ENCODE data around the gene PUM1.
"Not testable (repeated sequence)": the region's sequence is repeated elsewhere in the genome, so short reads cannot be mapped to it uniquely, and the experiment has no call there.

PUM1 gene

DNA sequence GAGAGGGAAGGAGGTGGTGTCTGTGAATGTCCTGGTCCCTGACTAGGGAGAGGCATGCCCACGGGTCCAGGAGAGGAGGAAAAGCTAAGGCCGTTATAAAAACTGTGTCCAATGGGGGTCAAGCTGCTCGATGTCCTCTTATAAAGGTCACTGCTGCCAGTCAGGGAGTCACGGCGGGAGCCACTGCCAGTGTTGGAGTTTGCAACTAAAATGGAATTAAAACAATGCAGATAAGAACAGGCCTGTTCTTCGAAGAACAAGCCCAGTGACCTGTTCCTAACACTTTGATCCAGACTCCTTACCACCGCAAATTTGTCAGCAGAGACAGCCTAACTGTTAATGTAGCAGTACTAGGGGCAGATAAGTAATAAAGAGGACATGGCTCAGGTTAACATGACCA, 100.8 kb downstream of the PUM1 start:
- DNase-seq (ENCODE audit: low spot score), result no peak

DNA sequence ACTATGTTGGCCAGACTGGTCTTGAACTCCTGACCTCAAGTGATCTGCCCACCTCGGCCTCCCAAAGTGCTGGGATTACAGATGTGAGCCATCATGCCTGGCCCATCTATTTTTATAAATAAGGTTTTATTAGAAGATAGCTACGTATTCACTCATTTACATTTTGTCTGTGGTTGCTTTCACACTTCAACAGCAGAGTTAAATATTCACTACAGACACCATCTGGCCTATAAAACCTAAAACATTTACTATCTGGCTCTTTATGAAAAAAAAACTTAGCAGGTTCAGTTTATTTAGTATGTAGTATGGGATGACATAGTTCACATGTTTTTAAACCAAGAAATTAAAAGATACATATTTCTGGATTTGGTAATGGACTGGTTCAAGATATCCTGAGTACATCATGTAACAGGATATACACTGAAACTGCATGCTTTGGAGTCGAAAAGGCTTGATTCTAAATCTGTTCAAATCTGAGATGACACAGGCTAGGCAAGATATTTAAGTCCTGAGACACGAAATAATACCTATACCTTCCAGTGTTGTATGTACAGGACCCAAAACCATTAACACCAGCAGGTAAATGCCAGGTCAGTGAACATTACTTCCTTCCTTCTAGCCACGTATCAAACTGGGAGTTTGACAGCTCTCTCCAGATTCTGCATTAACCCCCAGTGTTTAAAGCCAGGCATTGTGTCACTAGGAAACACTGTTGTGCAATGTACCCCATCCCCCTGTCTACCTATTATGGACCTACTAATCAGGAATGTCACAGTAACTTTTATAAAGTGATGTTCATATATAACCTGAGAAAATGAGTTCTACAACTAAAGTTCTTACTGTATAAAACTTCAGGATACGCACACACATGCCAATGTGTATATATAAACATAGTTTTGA, 102.7 kb downstream of the PUM1 start:
- DNase-seq (ENCODE audit: low spot score), result no peak

- DNase-seq (ENCODE audit: low spot score), result no peak
Measured at GRCh38 chr1:30957560-30958222, 107.8 kb downstream of the PUM1 start.

DNA sequence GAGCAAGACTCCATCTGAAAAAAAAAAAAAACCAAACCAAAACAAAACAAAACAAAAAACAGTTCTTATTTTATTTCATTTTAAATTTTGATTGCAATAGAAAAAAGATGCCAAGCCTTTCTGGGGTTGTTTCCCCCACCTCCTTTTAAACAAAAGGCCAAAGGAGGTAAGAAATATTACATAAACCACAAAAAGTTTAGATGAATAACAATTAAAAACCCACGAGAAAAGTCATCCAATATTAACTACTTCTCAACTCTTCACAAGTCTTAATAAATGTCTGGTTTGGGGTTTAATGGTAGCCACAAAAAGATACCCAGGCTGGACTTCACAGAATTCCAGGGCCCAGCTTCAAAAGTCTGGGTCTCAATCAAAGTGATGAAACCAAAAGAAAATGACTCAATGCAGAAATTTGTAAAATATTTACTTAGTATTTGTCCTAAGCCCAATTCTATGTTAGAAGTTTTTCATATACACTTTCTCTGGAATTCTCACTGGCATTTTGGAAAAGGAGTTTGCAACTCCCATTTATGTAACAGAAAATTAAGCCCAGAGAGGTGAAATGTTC, 110.0 kb downstream of the PUM1 start:
- DNase-seq (ENCODE audit: low spot score), result no peak

DNA sequence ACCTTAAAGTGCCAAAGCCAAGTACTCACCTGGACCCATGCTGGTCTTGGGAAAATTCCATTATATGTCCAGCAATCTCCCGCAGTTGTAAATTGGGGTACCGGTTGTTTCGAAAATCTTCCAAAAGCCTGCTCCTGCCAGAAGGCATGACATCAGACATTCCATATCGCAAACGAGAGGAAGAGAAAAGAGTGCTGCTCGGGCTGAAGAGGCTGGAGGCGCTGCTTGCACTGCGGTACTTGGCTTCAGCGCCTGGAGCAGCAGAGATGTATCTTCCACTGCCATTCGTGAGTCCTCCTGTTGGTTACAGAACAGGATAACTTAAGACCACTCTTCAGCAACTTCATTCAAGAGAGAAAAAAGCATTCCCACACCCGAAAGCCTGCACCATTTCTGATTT, 111.8 kb downstream of the PUM1 start:
- no peak for DNase-seq (ENCODE audit: low spot score)

DNA sequence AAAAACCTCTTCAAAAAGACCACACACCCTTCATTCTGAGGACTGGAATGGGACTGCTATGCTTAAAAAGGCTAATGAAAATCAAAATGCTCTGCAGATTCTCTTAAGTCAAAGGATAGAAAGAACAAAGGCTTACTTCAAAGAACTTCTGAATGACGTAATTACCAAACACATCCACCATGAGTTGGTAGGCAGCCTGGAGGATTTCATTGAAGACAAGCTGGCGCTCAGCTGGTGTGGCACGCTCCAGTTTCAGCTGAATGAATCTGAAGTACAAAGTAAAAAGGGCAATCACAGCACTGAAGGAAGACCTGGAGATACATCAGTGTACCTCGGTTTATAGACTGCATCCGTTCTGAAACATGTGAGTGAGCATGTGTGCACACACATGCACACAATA, 113.4 kb downstream of the PUM1 start:
- no peak for DNase-seq (ENCODE audit: low spot score)

DNA sequence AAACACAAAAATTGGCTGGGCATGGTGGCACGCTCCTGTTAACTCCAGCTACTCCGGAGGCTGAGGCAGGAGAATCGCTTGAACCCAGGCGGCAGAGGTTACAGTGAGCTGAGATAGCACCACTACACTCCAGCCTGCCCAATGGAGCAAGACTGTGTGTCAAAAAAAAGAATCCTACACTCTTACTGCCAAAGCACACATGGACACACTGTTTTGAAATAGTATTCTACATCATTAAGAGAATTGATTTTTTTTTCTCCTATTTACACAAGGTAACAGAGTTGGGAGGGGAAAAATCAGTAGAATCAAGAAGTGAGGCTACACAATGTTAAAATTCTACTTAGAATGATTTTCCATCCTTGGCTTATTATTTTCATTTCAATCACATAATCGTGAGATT, 114.8 kb downstream of the PUM1 start:
- DNase-seq (ENCODE audit: low spot score), result no peak

- no peak for DNase-seq (ENCODE audit: low spot score)
Measured at GRCh38 chr1:30950053-30950452, 115.5 kb downstream of the PUM1 start.

DNA sequence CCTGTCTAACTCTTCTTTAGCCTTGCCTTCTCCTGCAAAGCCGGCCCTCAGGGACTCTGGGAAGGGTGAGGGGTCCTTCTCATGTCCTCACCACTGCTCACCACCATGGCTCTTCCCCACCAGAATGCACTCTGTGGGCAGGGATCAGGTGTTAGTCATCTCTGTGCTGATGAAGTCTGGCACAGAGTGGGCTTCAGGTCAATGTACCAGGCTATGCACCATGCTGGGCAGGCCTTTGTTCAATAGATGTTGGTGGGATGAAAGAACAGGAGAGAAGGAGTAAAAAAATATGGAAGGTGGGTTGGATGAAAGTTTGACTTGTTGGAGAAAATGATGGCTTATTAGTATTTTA, 116.1 kb downstream of the PUM1 start:
- not testable (repeated sequence) for DNase-seq (ENCODE audit: low spot score)

DNA sequence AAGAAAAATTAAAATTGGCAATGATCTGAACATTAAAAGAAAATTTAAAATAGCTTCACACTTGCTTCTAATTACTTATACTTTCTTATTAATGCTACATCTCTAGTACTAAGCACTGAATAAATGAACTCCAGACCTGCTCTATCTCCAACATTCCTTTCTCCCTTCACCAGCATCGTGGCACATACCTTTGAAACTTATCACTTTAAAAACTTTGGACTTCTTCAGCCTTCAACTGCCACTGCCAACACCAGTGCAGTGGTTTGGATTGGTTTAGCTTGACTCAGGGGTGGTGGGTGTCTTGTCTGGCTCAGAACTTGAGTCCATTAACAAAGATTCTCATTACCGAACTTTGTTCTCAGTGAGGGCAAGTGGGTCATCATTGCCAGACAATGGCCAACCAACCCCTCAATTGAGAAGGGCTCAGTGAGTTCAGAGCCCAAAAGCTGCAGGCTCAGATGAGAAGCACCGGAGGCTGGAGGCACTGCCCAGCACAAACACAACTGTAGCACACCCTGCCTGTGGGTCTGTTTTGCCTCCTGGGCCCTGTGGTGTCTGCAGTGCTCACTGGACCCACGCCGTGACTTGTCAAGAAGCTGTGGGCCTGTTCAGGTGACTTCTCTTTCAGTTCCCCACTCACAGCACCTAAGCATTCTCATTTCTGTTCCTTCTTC, 116.6 kb downstream of the PUM1 start:
- DNase-seq (ENCODE audit: low spot score), result not testable (repeated sequence)

DNA sequence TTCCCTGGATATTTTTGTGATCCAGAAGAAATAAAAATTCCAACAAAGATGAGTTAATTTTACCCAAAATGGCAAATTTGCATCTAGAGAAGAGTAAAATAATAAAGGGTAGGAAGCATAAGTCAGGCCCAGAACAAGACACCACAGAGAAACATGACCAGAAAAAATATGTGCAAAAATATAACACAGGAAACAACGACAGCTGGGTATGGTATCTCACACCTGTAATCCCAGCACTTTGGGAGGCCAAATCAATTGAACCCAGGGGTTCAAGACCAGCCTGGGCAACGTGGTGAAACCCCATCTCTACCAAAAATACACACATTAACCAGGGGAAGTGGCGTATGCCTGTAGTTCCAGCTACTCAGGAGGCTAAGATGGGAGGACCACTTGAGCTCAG, 117.2 kb downstream of the PUM1 start:
- DNase-seq (ENCODE audit: low spot score), result no peak

- DNase-seq (ENCODE audit: low spot score), result no peak
Measured at GRCh38 chr1:30947212-30947611, 118.3 kb downstream of the PUM1 start.

- DNase-seq (ENCODE audit: low spot score), result no peak
Measured at GRCh38 chr1:30942326-30942963, 123.1 kb downstream of the PUM1 start.

DNA sequence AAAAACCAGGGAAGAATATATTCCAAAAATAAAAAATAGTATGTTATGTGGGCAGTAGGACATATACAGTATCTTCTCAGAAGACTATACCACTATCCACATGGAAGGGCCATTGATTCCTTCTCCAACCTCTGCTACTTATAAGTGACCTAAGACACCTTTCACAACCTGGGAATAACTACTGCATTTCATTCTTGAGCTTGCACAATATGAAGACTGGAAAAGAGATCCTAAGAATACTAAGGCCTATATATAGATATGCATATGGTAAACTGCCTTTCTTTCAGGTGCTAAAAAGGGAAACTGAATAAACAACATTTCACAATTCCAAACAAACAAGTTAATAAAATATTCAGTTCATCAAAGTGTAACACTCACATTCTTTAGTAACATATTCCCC, 125.0 kb downstream of the PUM1 start:
- DNase-seq (ENCODE audit: low spot score), result no peak

DNA sequence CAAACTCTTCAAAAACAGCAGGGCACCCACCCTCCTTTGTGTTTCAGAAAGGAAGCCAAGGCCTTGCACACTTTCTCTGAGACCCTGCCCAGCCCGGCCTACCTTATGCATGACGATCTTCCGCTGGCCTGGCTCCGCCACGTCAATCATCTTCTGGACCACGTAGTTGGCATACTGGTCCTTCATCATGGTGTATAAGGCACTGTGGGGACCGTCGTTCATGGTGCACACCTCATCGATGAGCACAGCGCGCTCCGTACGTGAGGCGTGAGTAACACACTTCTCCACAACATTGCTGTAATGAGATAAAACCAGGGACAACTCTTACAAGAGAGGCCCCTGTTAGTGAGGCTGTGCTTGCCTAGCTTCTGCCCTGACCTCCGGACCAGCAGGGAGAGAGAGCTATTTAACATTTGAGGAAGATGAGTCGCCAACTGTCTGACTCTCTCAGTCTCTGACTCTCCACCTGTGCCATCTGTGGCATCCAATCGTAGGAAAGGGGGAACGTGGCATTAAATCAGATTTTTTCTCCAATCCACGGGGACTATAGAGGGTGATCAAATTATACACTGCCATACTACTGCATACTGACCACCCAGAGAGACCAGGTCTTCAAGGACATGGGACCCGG, 128.9 kb downstream of the PUM1 start:
- DNase-seq (ENCODE audit: low spot score), result peak; percentile 45

DNA sequence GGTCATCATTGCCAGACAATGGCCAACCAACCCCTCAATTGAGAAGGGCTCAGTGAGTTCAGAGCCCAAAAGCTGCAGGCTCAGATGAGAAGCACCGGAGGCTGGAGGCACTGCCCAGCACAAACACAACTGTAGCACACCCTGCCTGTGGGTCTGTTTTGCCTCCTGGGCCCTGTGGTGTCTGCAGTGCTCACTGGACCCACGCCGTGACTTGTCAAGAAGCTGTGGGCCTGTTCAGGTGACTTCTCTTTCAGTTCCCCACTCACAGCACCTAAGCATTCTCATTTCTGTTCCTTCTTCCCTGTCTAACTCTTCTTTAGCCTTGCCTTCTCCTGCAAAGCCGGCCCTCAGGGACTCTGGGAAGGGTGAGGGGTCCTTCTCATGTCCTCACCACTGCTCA, 129.8 kb downstream of the PUM1 start:
- DNase-seq (ENCODE audit: low spot score), result not testable (repeated sequence)

- no peak for DNase-seq (ENCODE audit: low spot score)
Measured at GRCh38 chr1:30934613-30935012, 130.9 kb downstream of the PUM1 start.

DNA sequence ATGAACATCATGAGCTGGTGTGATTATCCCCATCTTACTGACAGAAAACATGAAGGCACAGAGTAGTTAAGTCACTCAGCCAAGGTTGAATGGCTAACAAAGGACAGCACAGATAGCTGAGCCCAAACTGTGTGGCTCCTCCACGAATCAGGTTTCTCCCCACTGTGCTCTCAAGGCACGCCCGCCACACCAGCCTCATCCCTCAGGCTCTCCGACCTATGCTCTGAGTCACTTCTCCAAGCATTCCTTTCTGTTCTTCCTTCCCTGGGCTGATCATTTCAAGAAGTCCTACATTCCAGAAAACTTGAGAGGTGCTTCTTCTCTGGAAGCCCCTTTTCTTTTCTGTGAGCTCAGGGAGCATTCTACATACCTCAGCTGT, 131.7 kb downstream of the PUM1 start:
- DNase-seq (ENCODE audit: low spot score), result peak; percentile 86

DNA sequence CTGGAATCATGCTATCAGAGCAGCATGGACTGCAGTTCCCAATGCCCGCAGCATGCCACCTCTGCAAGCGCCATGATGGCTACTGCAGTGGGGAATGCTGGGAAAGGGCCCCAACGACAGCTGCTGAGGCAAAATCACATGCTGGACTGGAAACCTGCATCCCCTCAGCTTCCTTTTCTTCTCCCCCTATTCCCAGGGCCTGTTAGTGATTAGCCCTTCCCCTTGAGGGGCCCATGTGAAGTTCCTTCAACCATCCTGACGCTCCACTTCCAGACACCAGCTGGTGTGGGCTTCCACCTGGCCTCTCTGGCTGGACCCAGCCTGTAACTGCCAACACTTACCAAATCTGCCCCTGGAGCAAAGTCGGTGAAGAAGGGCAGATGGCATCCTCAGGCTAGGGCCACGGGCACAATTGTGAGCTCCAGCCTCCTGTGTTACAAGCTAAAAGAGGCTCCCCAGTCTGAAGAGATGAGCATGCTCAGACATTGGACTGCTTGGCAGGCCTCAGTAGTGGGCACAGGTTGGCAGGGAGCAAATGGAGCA, 134.8 kb downstream of the PUM1 start:
- DNase-seq (ENCODE audit: low spot score), result no peak

DNA sequence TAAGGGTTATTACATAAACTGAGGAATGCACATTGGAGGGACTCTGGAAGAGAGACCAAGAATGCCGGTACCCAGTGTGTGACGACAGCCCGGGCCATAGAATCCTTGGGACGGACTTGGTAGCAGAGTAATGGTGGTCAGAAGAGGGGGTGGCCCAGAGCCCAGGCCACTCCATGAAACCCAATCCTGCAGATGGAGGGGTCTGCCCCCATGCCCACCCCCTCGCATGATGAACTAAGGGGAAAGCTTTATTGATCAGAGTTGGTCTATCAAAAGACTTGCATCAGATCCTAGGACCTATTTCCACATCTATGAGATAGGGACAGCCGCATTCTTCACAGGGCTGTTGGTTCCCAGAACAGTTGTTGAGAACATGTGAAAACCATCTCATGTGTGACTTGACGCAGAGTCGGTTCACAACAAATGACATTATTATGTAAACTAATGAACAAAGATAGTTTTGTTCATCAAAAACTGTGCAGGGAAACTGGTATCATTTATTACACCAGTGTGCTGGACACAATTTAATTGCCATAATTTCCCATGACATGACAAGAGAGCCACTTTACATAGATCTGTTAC, 135.5 kb downstream of the PUM1 start:
- DNase-seq (ENCODE audit: low spot score), result no peak
